HG03520 (cell line): Measurements from ENCODE around the gene GALNT6.
"Not testable (repeated sequence)": the region's sequence is repeated elsewhere in the genome, so short reads cannot be mapped to it uniquely, and the experiment has no call there.

ENCODE experiments used
- ATAC-seq: cut with Tn5 transposase; IDR thresholded peaks from one replicate; pipeline ENCODE4 v1.9.1; 2021; ENCODE audit warnings: mild to moderate bottlenecking, moderate library complexity; ENCODE audit not compliant: unreplicated experiment

Gene GALNT6

GRCh38 chr12:51358496-51358895 is 32.7 kb downstream of the GALNT6 start:
- ATAC-seq = no peak

DNA sequence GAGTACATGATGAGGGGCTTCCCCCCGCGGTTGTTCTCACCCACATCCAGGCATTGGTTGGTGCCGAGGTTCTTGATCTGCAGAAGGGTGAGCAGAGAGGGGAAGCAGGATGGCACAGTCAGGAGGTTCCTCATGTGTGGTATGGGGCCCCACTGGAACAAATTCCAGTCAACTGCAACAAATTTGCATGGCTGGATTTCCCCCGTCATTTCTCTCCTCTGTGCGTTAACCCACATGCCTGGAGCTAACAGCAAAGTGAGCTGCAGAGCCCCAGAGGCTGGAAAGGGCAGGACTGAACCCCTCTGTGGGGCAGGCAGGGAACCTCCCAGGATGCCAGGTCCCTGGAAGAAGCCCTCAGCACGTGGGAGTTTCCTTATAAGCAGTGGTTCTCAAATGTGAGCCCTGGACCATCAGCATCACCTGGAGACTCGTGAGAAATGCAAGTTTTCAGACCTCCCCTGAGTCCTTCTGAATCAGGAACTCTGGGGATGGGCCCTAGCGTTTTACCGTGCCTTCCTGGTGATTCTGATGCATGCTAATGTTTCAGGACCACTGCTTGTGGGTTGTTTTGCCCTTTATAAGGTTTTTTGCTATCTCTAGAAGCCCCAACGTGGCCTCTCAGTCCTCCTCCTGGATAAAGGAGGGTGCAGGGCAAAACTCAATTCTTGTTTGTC is 33.7 kb downstream of the GALNT6 start:
- no peak for ATAC-seq

- no peak for ATAC-seq
These were observed 39.2 kb downstream of the GALNT6 start for GRCh38 chr12:51351913-51352532.

DNA sequence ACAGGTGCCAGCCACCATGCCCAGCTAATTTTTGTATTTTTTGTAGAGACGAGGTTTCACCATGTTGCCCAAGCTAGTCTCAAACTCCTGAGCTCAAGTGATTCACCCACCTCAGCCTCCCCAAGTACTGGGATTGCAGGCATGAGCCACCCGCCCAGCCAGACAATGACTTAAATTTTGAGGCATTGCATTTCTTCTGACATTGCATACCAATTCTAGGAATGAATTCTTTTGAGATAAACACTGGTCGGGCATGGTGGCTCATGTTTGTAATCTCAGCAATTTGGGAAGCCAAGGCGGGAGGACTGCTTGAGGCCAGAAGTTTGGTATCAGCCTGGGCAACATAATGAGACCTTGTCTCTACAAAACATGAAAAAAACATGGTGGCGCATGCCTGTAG is 42.2 kb downstream of the GALNT6 start:
- ATAC-seq = no peak

DNA sequence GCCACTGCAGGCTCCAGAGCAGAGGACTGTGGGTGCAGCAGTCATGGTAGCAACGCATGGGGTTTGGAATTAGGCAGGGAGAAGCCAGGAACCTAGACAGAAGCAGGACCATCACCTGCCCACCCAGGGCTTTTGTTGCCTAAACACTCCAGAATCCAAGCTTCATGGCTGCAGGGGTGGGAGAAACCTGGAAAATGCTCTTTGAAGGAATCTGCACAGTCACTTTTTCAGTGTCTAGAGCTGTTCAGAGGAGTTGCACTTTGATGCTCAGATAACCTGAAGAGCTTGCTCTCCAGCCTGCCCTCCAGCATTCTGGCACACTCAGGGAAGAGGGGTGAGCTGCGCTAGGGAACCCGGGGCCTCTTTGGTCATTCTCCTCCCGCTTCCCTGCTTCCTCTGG is 43.1 kb downstream of the GALNT6 start:
- no peak for ATAC-seq

DNA sequence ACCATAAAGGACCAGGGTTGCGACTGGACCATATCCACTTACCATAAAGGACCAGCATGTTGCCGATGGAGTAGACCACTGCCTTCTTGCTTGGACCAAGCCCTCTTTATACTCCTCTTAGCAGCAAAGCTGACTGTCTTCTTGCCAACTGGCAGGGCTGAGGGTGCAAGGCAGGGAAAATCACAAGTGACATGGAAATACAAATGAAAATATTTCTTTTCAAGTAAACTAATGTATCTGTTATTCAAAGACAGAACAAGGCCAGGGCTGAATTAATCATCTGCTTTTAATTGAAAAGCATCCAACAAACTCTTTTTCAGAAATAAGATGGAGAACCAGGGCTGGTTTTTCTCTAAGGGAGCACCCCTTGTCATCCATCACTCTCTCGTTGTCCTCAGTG is 44.6 kb downstream of the GALNT6 start, which contains the start of gene CELA1:
CELA1 (minus strand) TSS at position 99 of the 400 bp plus-strand sequence; CDS start at position 58, 41 bp downstream.
- no peak for ATAC-seq

DNA sequence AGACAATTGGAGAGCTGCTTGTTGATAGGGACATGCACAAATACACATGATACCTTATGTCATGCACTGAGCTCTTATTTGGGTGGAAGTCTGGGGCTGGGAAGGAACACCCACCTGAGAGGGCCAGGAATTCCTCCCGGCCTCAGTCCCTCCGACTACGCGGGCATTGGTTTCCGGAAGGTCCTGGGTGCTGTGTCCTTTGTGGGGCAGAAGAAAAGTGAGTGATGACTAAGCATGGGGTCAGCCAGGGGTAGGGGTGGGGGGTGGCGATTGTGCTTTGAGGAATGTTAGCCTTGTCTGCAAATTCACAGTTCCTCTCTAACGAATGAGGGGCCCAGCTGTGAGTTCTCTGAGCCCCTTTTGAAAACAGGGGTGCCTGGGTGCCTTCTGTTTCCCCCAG is 45.5 kb downstream of the GALNT6 start:
- ATAC-seq = no peak

GRCh38 chr12:51343201-51343600 is 48.0 kb downstream of the GALNT6 start:
- no peak for ATAC-seq

DNA sequence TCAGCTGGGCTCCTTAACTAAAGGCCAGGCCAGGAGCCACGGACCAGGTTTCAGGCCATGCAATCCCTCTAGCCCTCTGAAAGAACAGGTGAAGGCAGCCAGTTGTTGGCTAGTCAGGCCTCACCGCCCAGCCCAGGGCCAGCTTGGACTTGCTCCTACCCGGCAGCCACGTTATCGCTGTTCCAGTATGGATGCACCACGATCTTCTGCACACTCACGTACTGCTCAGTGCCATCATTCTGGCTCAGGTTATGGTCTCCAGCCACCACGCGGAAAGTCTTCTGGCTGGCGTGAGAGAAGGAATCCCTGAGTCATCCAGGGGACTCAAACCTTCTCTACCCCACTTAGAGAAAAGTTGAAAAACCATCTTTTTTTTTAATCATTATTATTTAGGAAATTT is 48.8 kb downstream of the GALNT6 start:
- no peak for ATAC-seq

GRCh38 chr12:51341251-51342007 is 49.8 kb downstream of the GALNT6 start:
- ATAC-seq = no peak

DNA sequence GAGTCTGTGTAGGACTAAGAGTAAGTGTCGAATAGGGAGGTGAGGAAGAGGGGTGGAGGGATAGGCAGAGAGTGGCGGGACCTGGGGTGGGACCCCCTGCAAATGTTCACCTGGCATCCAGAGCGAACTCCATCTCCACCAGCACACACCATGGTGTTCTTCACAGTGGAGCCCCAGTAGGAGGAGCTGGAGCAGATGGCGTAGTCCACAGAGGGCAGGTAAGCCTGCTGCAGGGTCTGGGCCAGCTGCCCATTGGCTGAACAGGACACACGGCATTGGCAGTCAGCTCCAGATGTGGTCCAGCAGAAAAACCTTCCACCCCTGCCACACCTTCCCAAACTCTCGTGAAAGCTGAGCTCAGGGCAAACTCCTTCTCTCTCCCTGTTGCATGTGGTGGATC is 51.5 kb downstream of the GALNT6 start:
- no peak for ATAC-seq

DNA sequence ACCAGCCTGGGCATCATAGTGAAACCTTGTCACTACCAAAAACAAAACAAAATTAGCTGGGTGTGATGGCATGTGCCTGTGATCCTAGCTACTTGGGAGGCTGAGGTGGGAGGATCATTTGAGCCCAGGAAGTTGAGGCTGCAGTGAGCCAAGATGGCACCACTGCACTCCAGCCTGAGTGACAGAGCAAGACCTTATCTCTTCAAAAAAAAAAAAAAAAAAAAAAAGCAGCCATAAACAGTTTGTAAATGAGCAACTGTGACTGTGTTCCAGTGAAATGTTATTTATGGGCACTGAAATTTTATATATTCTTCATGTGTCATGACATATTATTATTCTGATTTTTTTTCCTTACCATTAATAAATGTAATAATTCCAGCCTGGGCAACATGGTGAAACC is 53.9 kb downstream of the GALNT6 start:
- not testable (repeated sequence) for ATAC-seq

DNA sequence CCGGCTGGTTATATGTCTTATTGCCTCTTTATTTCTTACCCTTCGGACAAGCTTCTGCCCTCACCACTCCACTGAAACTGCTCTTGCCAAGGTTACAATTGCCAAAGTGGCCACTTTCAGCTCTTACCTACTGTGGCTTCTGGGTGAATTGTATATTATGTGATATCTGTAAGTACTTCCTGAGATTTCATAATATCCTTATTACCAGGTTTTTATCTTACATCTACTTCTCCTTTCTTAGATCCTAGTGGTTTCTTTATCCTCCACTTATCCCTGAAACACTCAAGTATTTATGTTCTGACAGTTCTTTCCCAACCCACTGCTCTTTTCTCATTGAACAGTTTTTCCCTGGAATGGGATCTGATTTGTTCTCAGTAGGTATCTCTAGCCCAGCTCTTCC is 55.3 kb downstream of the GALNT6 start:
- ATAC-seq = no peak

- no peak for ATAC-seq
These were observed 56.4 kb downstream of the GALNT6 start for GRCh38 chr12:51334764-51335163.

DNA sequence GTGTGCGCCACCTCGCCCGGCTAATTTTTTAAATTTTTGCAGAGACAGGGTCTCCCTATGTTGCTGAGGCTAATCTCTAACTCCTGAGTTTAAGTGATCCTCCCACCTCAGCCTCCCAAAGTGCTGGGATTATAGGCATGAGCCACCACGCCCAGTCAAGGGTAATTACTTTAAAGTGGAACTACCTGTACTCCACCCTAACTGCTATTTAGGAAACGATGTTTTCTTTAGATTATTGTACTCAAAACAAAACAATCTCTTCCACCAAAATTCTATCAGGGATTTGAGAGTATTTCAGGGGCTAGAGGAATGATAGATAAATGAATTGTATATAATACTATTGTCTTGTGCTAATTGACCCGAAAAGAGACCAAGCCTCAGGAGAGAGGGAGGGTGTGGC is 57.7 kb downstream of the GALNT6 start:
- no peak for ATAC-seq

- ATAC-seq = no peak
These were observed 61.0 kb downstream of the GALNT6 start for GRCh38 chr12:51330186-51330585.

GRCh38 chr12:51329742-51330141 is 61.5 kb downstream of the GALNT6 start:
- ATAC-seq = no peak

DNA sequence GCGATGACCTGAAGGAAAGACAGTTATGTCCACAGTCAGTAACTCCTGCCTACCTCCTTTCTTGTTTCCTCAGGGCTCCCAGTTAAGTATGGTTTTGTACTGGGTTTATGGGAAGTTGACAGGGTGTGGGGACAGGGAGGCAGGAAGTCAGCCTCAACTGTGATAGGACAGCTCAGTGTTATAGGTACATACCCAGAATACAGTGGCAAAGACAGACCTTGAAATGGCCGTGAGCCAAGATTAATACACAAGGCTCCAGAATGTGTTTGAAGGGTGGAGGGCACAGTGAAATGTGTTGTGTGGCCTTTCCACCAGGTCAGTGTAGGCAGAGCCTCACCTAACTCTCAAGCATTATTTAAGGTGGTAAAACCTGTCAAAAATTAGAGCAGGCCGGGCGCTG is 62.6 kb downstream of the GALNT6 start:
- no peak for ATAC-seq

DNA sequence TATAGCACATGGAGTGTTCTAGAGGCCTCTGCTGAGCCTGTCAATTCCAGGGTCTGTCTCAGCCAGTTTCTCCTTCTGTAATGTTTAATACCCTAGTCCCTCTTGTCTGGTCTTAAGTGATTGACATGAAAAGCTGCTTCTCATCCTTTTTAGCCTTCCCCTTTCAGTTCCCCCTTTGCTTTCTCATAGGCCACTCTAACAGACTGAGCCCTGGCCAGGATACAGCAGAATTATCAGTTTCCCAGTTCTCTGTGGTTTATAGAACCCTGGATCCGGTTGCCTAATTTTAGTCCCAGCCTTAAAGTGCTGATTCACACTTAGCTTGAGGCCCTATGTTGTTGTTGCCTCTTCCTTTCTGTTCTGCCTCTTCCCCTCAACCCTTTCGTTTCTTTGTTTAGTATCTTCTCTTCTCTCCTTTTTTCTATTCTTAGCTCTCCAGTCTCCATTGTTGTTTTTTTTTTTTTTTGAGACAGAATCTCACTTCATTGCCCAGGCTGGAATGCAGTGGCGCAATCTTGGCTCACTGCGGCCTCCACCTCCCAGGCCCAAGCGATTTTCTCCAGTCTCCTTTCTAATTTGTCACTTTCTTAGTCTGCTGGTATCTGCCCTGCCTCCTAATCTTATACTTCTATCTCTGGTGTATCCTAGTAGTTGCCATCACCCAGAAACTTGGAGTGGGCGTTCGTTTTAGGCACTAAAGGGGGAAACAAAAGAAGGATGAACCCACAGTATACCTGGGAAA is 64.3 kb downstream of the GALNT6 start:
- no peak for ATAC-seq

- no peak for ATAC-seq
These were observed 66.3 kb downstream of the GALNT6 start for GRCh38 chr12:51324953-51325352.
